CD4-positive, alpha-beta T cell (primary cell): ENCODE results near the gene PLLP. TPM values are rescaled to one million over a fixed set of nuclear protein-coding genes. Genes with fewer than 3 reads are reported as not detected.
A peak's percentile ranks its signal among the peaks of the same experiment; 100 is the strongest.

Source experiments
- ATAC-seq: fragments of 200-7000 bp; cut with Tn5 transposase; one replicate; pipeline ENCODE4 v1.10.0; 2022; ENCODE audit warnings: mild to moderate bottlenecking; ENCODE audit not compliant: poor library complexity
- CTCF ChIA-PET: fragments of 350-600 bp; sonication (Branson Sonifier 250); formaldehyde crosslinking; loops from one replicate; lab custom pipeline; 2021; ENCODE audit warnings: antibody characterized with exemption, inconsistent platforms; lab: Charles Lee
- POLR2A ChIA-PET: fragments of 350-600 bp; sonication (Branson Sonifier 250); formaldehyde crosslinking; loops from one replicate; lab custom pipeline; 2021; ENCODE audit warnings: antibody characterized with exemption, inconsistent platforms; lab: Charles Lee
- DNase-seq, 14 experiments: peaks; one replicate each; pipeline ENCODE4 v3.0.0-alpha.2; 2013 to 2020; ENCODE audit warnings: mixed read lengths in 2 of 14
- H3K27ac ChIP-seq, 2 donors: one replicate each; pipeline versions ENCODE4 v1.5.1 to v1.7.0; 2013; ENCODE audit warnings: low read length in 2 of 2, low read depth in 1 of 2, mild to moderate bottlenecking in 1 of 2
- H3K27me3 ChIP-seq, 2 experiments: 1 replicate in 1 of 2; 2 replicates in 1 of 2; pipeline versions ENCODE4 v1.6.1 to v1.7.0; 2013; ENCODE audit warnings: low read length in 2 of 2, control low read depth in 1 of 2, mild to moderate bottlenecking in 1 of 2, moderate library complexity in 1 of 2; ENCODE audit not compliant: insufficient read depth in 2 of 2, control insufficient read depth in 1 of 2
- H3K36me3 ChIP-seq: one replicate; pipeline ENCODE4 v1.6.1; 2013; ENCODE audit warnings: low read length, control low read depth; ENCODE audit not compliant: insufficient read depth
- H3K4me1 ChIP-seq: one replicate; pipeline ENCODE4 v1.6.1; 2013; ENCODE audit warnings: low read length, control low read depth; ENCODE audit not compliant: insufficient read depth
- H3K4me3 ChIP-seq: one replicate; pipeline ENCODE4 v1.5.1; 2013; ENCODE audit warnings: mild to moderate bottlenecking, low read length, moderate library complexity
- H3K9me3 ChIP-seq, 2 experiments: 1 replicate in 1 of 2; 2 replicates in 1 of 2; pipeline versions ENCODE4 v1.6.1 to v1.7.0; 2013; ENCODE audit warnings: low read length in 2 of 2, mild to moderate bottlenecking in 2 of 2, control low read depth in 1 of 2, moderate library complexity in 1 of 2; ENCODE audit not compliant: control insufficient read depth in 1 of 2, insufficient read depth in 1 of 2
- H3K27ac Mint-ChIP-seq: one replicate; pipeline ENCODE4 v1.8.0; 2020; ENCODE audit warnings: mixed read lengths
- H3K27me3 Mint-ChIP-seq: one replicate; pipeline ENCODE4 v1.8.0; 2021; ENCODE audit warnings: mixed read lengths
- H3K36me3 Mint-ChIP-seq: one replicate; pipeline ENCODE4 v1.8.0; 2021; ENCODE audit warnings: low read depth, mixed read lengths
- H3K4me1 Mint-ChIP-seq: one replicate; pipeline ENCODE4 v1.8.0; 2021; ENCODE audit warnings: low read depth, mixed read lengths
- H3K4me3 Mint-ChIP-seq: one replicate; pipeline ENCODE4 v1.8.0; 2020; ENCODE audit warnings: mild to moderate bottlenecking, mixed read lengths
- H3K9me3 Mint-ChIP-seq: one replicate; pipeline ENCODE4 v1.8.0; 2020; ENCODE audit warnings: mixed read lengths
- intact Hi-C, 2 experiments: fragments of 100-400 bp; cut with DNase I in 1 of 2; cut with micrococcal nuclease in 1 of 2; formaldehyde crosslinking; loops; one replicate each; pipeline versions ENCODE4 v1.15.1 to v1.9.0; 2023 to 2025; cut with DNase I, micrococcal nuclease
- total RNA-seq, 174 experiments: library from RNA in 2 of 174; stranded (reverse) in 2 of 174; gene quantifications; one replicate each; pipeline ENCODE4 v1.2.3 and lab custom pipeline; 2021 to 2026
- TF ChIP-seq, protein P1 (sequence below): fragments of 200-600 bp; IDR thresholded peaks from one replicate; pipeline ENCODE4 v1.8.0; 2022; ENCODE audit warnings: antibody characterized with exemption, mild to moderate bottlenecking

PLLP gene
- total RNA-seq, 2 experiments from 2014 or later, result 1.8 to 2.5 TPM

GRCh38 chr16:57251352-57251751 is 33.1 kb downstream of the PLLP start:
- CTCF ChIA-PET, result no interaction called here
- intact Hi-C loops, result no loop called here
- Mint-ChIP-seq H3K36me3 (peaks cover 84% of the 10 kb centered on the region), H3K4me1 (no peaks in the 10 kb centered on the region), H3K9me3 (no peaks in the 10 kb centered on the region), H3K27me3 (no peaks in the 10 kb centered on the region), H3K27ac (no peak overlapping the region), H3K4me3 (no peak overlapping the region)
- Histone ChIP-seq H3K4me3 (no peak overlapping the region), H3K9me3 (no peaks in the 10 kb centered on the region), H3K27me3 (no peaks in the 10 kb centered on the region), H3K36me3 (peaks cover 68% of the 10 kb centered on the region), H3K27ac (no peak overlapping the region), H3K4me1 (no peaks in the 10 kb centered on the region)
- POLR2A ChIA-PET, result interaction anchor here (0.7 kb wide), 1 partner anchor 10 kb away, joined by 3 read pairs; no protein-coding TSS in a partner anchor
- TF ChIP-seq, protein P1, sequence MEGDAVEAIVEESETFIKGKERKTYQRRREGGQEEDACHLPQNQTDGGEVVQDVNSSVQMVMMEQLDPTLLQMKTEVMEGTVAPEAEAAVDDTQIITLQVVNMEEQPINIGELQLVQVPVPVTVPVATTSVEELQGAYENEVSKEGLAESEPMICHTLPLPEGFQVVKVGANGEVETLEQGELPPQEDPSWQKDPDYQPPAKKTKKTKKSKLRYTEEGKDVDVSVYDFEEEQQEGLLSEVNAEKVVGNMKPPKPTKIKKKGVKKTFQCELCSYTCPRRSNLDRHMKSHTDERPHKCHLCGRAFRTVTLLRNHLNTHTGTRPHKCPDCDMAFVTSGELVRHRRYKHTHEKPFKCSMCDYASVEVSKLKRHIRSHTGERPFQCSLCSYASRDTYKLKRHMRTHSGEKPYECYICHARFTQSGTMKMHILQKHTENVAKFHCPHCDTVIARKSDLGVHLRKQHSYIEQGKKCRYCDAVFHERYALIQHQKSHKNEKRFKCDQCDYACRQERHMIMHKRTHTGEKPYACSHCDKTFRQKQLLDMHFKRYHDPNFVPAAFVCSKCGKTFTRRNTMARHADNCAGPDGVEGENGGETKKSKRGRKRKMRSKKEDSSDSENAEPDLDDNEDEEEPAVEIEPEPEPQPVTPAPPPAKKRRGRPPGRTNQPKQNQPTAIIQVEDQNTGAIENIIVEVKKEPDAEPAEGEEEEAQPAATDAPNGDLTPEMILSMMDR, result no peak
- DNase-seq (no peak), ATAC-seq (no peak)

GRCh38 chr16:57245472-57246113 is 38.9 kb downstream of the PLLP start:
- H3K27me3 ChIP-seq, result no peaks in the 10 kb centered on the region
- H3K9me3 ChIP-seq, result no peaks in the 10 kb centered on the region
- H3K27me3 Mint-ChIP-seq, result no peaks in the 10 kb centered on the region
- ATAC-seq, result peak; percentile 3
- peaks cover 26% of the 10 kb centered on the region for H3K36me3 ChIP-seq
- H3K27ac Mint-ChIP-seq, result peak overlapping the region; percentile 58
- peak in 2 of 14 experiments; percentile 4 to 29 for DNase-seq
- peak overlapping the region; percentile 86 for H3K4me3 Mint-ChIP-seq
- TF ChIP-seq, protein P1, result no peak
- H3K4me3 ChIP-seq, result peak overlapping the region; percentile 64
- POLR2A ChIA-PET, result interaction anchor here (0.6 to 1.8 kb wide), 13 partner anchors 10 to 217 kb away, joined by 3 to 12 read pairs (median 4); partner anchors contain the start of genes CIAPIN1, COQ9, PLLP and POLR2C
- peaks cover 19% of the 10 kb centered on the region for H3K4me1 ChIP-seq
- CTCF ChIA-PET, result interaction anchor here (1.0 to 1.3 kb wide), 3 partner anchors 21 to 172 kb away, joined by 3 to 6 read pairs (median 5); no protein-coding TSS in a partner anchor
- H3K4me1 Mint-ChIP-seq, result peaks cover 21% of the 10 kb centered on the region
- intact Hi-C loops, result loop anchor here (1.0 to 10.0 kb wide), 7 partner anchors 21 to 313 kb away; partner anchors contain the start of genes CIAPIN1 (in 1 of the 2), COQ9 (in 1 of the 2), HERPUD1 (in 1 of the 2) and PLLP (in 1 of the 2)
- no peaks in the 10 kb centered on the region for H3K9me3 Mint-ChIP-seq
- H3K36me3 Mint-ChIP-seq, result peaks cover 55% of the 10 kb centered on the region
- H3K27ac ChIP-seq, result peak overlapping the region in 1 of 2 donors; percentile 63

DNA sequence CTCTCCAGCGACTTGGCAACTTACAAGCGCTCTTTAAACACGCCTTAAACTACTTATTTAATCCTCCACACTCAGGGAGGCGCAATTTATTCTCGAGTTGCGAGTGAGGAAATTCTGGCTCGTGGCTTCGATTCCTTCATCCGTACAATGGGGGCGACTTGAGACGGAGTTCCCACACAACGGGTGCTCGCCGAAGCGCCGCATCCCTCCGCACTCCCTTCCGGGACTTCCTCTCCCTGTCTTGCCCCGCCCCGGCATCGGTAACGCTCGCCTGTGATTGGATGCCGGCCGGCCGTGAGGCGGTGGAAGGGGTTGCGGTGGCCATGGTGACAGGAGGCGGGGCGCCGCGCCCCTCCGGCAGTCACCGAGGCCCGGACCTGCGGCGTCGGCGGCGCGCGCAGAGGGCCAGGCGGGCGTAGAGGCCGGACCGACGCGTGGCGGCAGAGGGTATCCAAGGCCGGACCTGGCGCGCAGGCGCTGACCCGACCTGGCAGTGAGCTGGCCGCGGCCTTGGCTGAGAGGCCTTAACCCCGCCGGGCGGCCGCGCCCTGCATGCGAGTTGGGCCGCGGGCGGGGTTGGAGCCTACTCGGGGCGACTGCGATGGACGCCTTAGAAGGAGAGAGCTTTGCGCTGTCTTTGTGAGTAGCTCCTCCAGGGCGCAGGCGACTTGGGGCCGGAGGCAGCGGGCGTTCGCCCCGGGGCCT is 39.6 kb downstream of the PLLP start, which contains the start of gene ARL2BP:
Gene ARL2BP, plus strand, starts transcription at position 493 of the 705 bp plus-strand sequence. Its CDS starts 109 bp downstream, at position 602.
- Mint-ChIP-seq H3K9me3 (no peaks in the 10 kb centered on the region), H3K36me3 (peaks cover 49% of the 10 kb centered on the region), H3K27ac (peak within 1 kb of the TSS; percentile 86), H3K4me1 (peaks cover 21% of the 10 kb centered on the region), H3K27me3 (no peaks in the 10 kb centered on the region), H3K4me3 (peak within 1 kb of the TSS; percentile 89)
- ATAC-seq (peak; percentile 94), DNase-seq (peak; percentile 93 to 98 (median 97))
- Histone ChIP-seq H3K4me3 (peak within 1 kb of the TSS; percentile 64), H3K4me1 (peaks cover 19% of the 10 kb centered on the region), H3K27ac (peak within 1 kb of the TSS; percentile 63 to 68), H3K9me3 (no peaks in the 10 kb centered on the region), H3K36me3 (peaks cover 19% of the 10 kb centered on the region), H3K27me3 (no peaks in the 10 kb centered on the region)
- TF ChIP-seq, protein P1, result peak; percentile 53
- ChIA-PET CTCF (interaction anchor here (1.0 to 1.3 kb wide), 3 partner anchors 21 to 172 kb away, joined by 3 to 6 read pairs (median 5); no protein-coding TSS in a partner anchor), POLR2A (interaction anchor here (0.9 to 1.8 kb wide), 11 partner anchors 10 to 218 kb away, joined by 3 to 12 read pairs (median 4); partner anchors contain the start of genes CIAPIN1, COQ9, PLLP and POLR2C)
- intact Hi-C loops, result loop anchor here (1.0 to 10.0 kb wide), 11 partner anchors 21 to 313 kb away; partner anchors contain the start of genes PLLP (in 2 of the 2), PSME3IP1 (in 2 of the 2), RSPRY1 (in 2 of the 2) and CIAPIN1 (in 1 of the 2)
